K562 (cell line): ENCODE data around the gene SLC25A28. TPM values are rescaled to one million over a fixed set of nuclear protein-coding genes. Genes with fewer than 3 reads are reported as not detected.

Experiments used
- ATAC-seq: fragments of 200-7000 bp; cut with Tn5 transposase; 3 replicates; pipeline ENCODE4 v1.9.1; 2020; ENCODE audit warnings: moderate library complexity
- BruUV-seq: library from RNA; stranded (reverse); fragments of 400-500 nt; replicated peaks from 2 replicates; lab custom pipeline; 2021; lab: Mats Ljungman, UMichigan
- CTCF ChIA-PET: fragments of 300-600 bp; formaldehyde crosslinking; extraction: SDS; loops from one replicate; lab custom pipeline; 2021; ENCODE audit warnings: low intra/inter-chr PET ratio; lab: Yijun Ruan, JAX
- POLR2A ChIA-PET: fragments of 300-600, 350-650 bp; sonication (Branson Sonifier 250); formaldehyde crosslinking; extraction: SDS; loops from one replicate; lab custom pipeline; 2021; ENCODE audit warnings: antibody characterized with exemption, inconsistent platforms; lab: Yijun Ruan, JAX
- DNase-seq, 4 experiments: peaks; one replicate each; pipeline versions ENCODE4 v3.0.0 to v3.0.0-alpha.2; 2011 to 2018; ENCODE audit warnings: low spot score in 3 of 4, mixed read lengths in 3 of 4; ENCODE audit errors: extremely low read depth in 1 of 4
- FAIRE-seq: peaks from 2 replicates; lab custom pipeline; 2011; peaks lifted over from hg19 to GRCh38; lab: Jason Lieb, UNC
- H2AFZ ChIP-seq: 2 replicates; pipeline ENCODE4 v1.6.0; 2011; ENCODE audit warnings: low read depth, low read length, control low read depth, inconsistent platforms
- H3K27ac ChIP-seq: fragments of 200-600 bp; 3 replicates; pipeline ENCODE4 v1.8.0; 2011; ENCODE audit warnings: low read depth, mild to moderate bottlenecking, control low read depth, inconsistent platforms, low read length, moderate library complexity, mixed read lengths; ENCODE audit errors: extremely low read depth
- H3K27me3 ChIP-seq, 2 experiments: fragments of 300-600 bp in 1 of 2; 2 replicates in 1 of 2; 3 replicates in 1 of 2; pipeline versions ENCODE4 v1.6.0 to v1.8.0; 2011; ENCODE audit warnings: inconsistent platforms in 2 of 2, low read length in 2 of 2, mild to moderate bottlenecking in 1 of 2, mixed read lengths in 1 of 2, moderate library complexity in 1 of 2; ENCODE audit not compliant: control insufficient read depth in 2 of 2, insufficient read depth in 2 of 2
- H3K36me3 ChIP-seq: fragments of 300-600 bp; 3 replicates; pipeline ENCODE4 v1.8.0; 2011; ENCODE audit warnings: mild to moderate bottlenecking, low read length, inconsistent platforms; ENCODE audit not compliant: control insufficient read depth, insufficient read depth
- H3K4me1 ChIP-seq, 2 experiments: fragments of 200-600 bp in 1 of 2; replicated peaks in 1 of 2; 2 replicates in 1 of 2; 3 replicates in 1 of 2; pipeline versions ENCODE4 v1.5.1 to v1.8.0; 2011; ENCODE audit warnings: inconsistent platforms in 2 of 2, low read length in 2 of 2, mild to moderate bottlenecking in 1 of 2, mixed read lengths in 1 of 2, moderate library complexity in 1 of 2; ENCODE audit not compliant: control insufficient read depth in 2 of 2, insufficient read depth in 2 of 2
- H3K4me2 ChIP-seq: 2 replicates; pipeline ENCODE4 v1.6.1; 2011; ENCODE audit warnings: low read length, control low read depth, inconsistent platforms, mixed read lengths; ENCODE audit not compliant: insufficient read depth
- H3K4me3 ChIP-seq: fragments of 200-600 bp; sonication (generic), shearing (Covaris generic); 2 replicates; pipeline ENCODE4 v1.5.1; 2016; ENCODE audit warnings: control low read depth, inconsistent platforms
- H3K79me2 ChIP-seq: fragments of 200-600 bp; 3 replicates; pipeline ENCODE4 v1.8.0; 2011; ENCODE audit warnings: low read length, inconsistent platforms; ENCODE audit not compliant: control insufficient read depth, insufficient read depth
- H3K9ac ChIP-seq, 2 experiments: 2 replicates each; pipeline versions ENCODE4 v1.6.0 to v1.6.1; 2011; ENCODE audit warnings: low read depth in 2 of 2, low read length in 2 of 2, control low read depth in 1 of 2, inconsistent platforms in 1 of 2, mild to moderate bottlenecking in 1 of 2, mixed read lengths in 1 of 2; ENCODE audit not compliant: insufficient read depth in 1 of 2
- H3K9me1 ChIP-seq: one replicate; pipeline ENCODE4 v1.6.0; 2011; ENCODE audit warnings: inconsistent platforms, mild to moderate bottlenecking, low read length, moderate library complexity; ENCODE audit not compliant: control insufficient read depth, insufficient read depth
- H3K9me3 ChIP-seq: replicated peaks from 2 replicates; pipeline ENCODE4 v1.5.1; 2011; ENCODE audit warnings: low read depth, low read length, inconsistent platforms; ENCODE audit not compliant: control insufficient read depth, insufficient read depth
- H4K20me1 ChIP-seq: replicated peaks from 2 replicates; pipeline ENCODE4 v1.6.1; 2011; ENCODE audit warnings: low read length, inconsistent platforms, mixed read lengths; ENCODE audit not compliant: control insufficient read depth, insufficient read depth
- EZH2 ChIP-seq: IDR thresholded peaks from 2 replicates; pipeline ENCODE4 v1.6.1; 2012; ENCODE audit warnings: low read depth, mild to moderate bottlenecking, inconsistent platforms, low read length, borderline replicate concordance
- POLR2AphosphoS2 ChIP-seq: IDR thresholded peaks from 2 replicates; pipeline ENCODE4 v1.6.1; 2012; ENCODE audit warnings: low read length, improper control_type of control experiment
- RAD21 ChIP-seq, 2 experiments: fragments of 250-450 bp in 1 of 2; fragments of 450-650 bp in 1 of 2; sonication (Bioruptor Pico) in 1 of 2; formaldehyde crosslinking in 1 of 2; IDR thresholded peaks in 1 of 2; conservative IDR thresholded peaks in 1 of 2; 2 replicates each; pipeline versions ENCODE4 v1.4.0 to v1.8.0; 2020 to 2022; ENCODE audit warnings: mild to moderate bottlenecking in 2 of 2, moderate library complexity in 1 of 2
- SUPT5H ChIP-seq: fragments of 450-650 bp; IDR thresholded peaks from 2 replicates; pipeline ENCODE4 v1.6.1; 2016
- ZNF561 ChIP-seq: fragments of 450-650 bp; formaldehyde crosslinking; conservative IDR thresholded peaks from 2 replicates; pipeline ENCODE4 v1.4.0; 2020; ENCODE audit warnings: mild to moderate bottlenecking, moderate library complexity
- ZSCAN29 ChIP-seq: fragments of 450-650 bp; IDR thresholded peaks from 2 replicates; pipeline ENCODE4 v1.6.1; 2017
- WGBS: fragments of 100-300 bp; shearing (Covaris generic); methylation state at CpG from one replicate; pipeline ENCODE4 v1.1.6; 2016; ENCODE audit warnings: low coverage, mixed read lengths; ENCODE audit not compliant: insufficient coverage; ENCODE audit errors: missing lambda C conversion rate; 5-methylcytosine and 5-hydroxymethylcytosine counted together
- in situ Hi-C: fragments of 300-500 bp; cut with MboI; formaldehyde crosslinking; loops from 4 replicates; pipeline ENCODE4 v1.15.0; 2018; ENCODE audit warnings: inconsistent platforms, mixed read lengths
- intact Hi-C: fragments of 100-400 bp; cut with micrococcal nuclease; formaldehyde crosslinking; loops from 2 replicates; pipeline ENCODE4 v1.14.2; 2022
- polyA plus RNA-seq, 8 experiments: library from polyadenylated mRNA; depleted of rRNA in 4 of 8; stranded (reverse) in 5 of 8; unstranded in 3 of 8; fragments of >200 nt; fragmentation: Nextera tagmentation in 2 of 8; fragmentation: Illumina TruSeq in 1 of 8; extraction: Ambion mirVana in 2 of 8; extraction: Trizol in 1 of 8; gene quantifications; 2 replicates each; pipeline versions ENCODE4 v1.2.1 to v1.2.3, GENCODE V29; 2011 to 2014; ENCODE audit warnings: inconsistent platforms in 1 of 8, missing spikeins in 1 of 8
- total RNA-seq, 7 experiments: library from RNA; depleted of rRNA in 6 of 7; stranded (reverse); fragments of >200 nt in 6 of 7; fragmentation: Illumina TruSeq in 2 of 7; extraction: Trizol in 2 of 7; gene quantifications; 2 replicates each; pipeline versions ENCODE4 v1.2.1 to v1.2.3, GENCODE V29; 2011 to 2021; ENCODE audit warnings: low replicate concordance in 1 of 7
- TF ChIP-seq, protein P1 (sequence below), 2 experiments: fragments of 450-650 bp in 1 of 2; IDR thresholded peaks; 2 replicates each; pipeline ENCODE4 v1.6.1; 2011 to 2017; ENCODE audit warnings: low read depth in 2 of 2, antibody characterized with exemption in 1 of 2, borderline replicate concordance in 1 of 2, low read length in 1 of 2, mild to moderate bottlenecking in 1 of 2, mixed read lengths in 1 of 2; ENCODE audit not compliant: control insufficient read depth in 1 of 2
- TF ChIP-seq, protein P2 (sequence below): fragments of 250-450 bp; sonication (Bioruptor Pico); IDR thresholded peaks from 2 replicates; pipeline ENCODE4 v1.9.0; 2021; ENCODE audit warnings: mild to moderate bottlenecking, inconsistent platforms

Gene SLC25A28
- total and polyA plus RNA-seq, 9 of the 15 experiments (the other 6 are each of a cell fraction or from before 2014, with no cell fraction given) = 6.2 to 32.3 (median 18.8) TPM

DNA sequence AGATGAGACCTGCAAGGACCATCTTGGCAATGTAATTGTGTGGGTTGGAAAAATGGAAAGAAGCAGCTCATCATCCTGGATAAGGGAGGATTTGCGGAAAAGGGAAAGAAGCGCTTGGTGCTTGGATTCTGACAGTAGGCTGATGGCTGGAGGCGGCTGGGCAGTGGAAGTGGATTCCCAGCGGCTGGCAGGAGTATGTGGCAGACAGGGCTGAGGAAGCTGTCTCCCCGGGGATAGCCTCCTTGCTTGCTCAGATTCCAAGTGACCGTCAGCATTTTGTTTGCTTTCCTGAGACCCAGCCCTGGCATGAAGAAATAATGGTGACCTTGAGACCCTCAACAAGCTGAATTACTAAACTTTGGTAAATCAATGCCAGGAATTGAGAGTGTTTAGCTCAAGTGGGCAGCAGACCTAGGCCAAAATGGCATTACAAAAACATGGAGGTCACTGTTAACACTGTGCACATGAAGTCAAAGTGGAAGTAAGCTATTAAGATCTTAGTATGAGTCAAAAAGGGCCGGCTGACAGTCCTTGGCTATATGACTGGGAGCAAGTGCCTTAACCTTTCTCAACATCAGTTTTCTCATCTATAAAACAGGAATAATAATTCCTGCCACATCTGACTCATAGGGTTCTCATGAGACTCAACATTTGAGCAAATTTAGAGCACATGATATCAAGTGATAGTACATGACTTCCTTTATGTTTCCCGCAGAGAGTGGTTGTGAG, 21.3 kb downstream of the SLC25A28 start:
- FAIRE-seq (no peak), DNase-seq (no peak), ATAC-seq (no peak)
- Histone ChIP-seq H3K4me1 (no peaks in the 10 kb centered on the region; a peak in 1 of 5 replicates), H3K4me2 (no peak overlapping the region), H3K79me2 (no peaks in the 10 kb centered on the region), H4K20me1 (no peaks in the 10 kb centered on the region; the same call in 1 of the 2 replicates), H3K36me3 (no peaks in the 10 kb centered on the region), H3K4me3 (no peak overlapping the region), H3K9me1 (no peaks in the 10 kb centered on the region), H3K9me3 (no peaks in the 10 kb centered on the region), H2AFZ (no peak overlapping the region), H3K27me3 (peaks cover 5 to 12% of the 10 kb centered on the region in 2 experiments; a peak in 3 of 5 replicates), H3K9ac (no peak overlapping the region), H3K27ac (no peak overlapping the region)
- CTCF ChIA-PET = no interaction called here
- TF ChIP-seq POLR2AphosphoS2 = no peak
- TF ChIP-seq ZNF561 (CRISPR knock-in tag) = no peak
- TF ChIP-seq SUPT5H = no peak
- TF ChIP-seq, protein P1, sequence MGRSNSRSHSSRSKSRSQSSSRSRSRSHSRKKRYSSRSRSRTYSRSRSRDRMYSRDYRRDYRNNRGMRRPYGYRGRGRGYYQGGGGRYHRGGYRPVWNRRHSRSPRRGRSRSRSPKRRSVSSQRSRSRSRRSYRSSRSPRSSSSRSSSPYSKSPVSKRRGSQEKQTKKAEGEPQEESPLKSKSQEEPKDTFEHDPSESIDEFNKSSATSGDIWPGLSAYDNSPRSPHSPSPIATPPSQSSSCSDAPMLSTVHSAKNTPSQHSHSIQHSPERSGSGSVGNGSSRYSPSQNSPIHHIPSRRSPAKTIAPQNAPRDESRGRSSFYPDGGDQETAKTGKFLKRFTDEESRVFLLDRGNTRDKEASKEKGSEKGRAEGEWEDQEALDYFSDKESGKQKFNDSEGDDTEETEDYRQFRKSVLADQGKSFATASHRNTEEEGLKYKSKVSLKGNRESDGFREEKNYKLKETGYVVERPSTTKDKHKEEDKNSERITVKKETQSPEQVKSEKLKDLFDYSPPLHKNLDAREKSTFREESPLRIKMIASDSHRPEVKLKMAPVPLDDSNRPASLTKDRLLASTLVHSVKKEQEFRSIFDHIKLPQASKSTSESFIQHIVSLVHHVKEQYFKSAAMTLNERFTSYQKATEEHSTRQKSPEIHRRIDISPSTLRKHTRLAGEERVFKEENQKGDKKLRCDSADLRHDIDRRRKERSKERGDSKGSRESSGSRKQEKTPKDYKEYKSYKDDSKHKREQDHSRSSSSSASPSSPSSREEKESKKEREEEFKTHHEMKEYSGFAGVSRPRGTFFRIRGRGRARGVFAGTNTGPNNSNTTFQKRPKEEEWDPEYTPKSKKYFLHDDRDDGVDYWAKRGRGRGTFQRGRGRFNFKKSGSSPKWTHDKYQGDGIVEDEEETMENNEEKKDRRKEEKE (IDR thresholded peaks at IDR 0.05; ENCODE audit: borderline replicate concordance in 1 of 2, control insufficient read depth in 1 of 2, low read depth in 2 of 2, low read length in 1 of 2) = no peak
- no peak for TF ChIP-seq EZH2
- TF ChIP-seq RAD21 (CRISPR knock-in tag; conservative IDR thresholded peaks at IDR 0.05 in 1 of 2, IDR thresholded peaks at IDR 0.05 in 1 of 2) = no peak
- no peak for TF ChIP-seq ZSCAN29
- TF ChIP-seq, protein P2, sequence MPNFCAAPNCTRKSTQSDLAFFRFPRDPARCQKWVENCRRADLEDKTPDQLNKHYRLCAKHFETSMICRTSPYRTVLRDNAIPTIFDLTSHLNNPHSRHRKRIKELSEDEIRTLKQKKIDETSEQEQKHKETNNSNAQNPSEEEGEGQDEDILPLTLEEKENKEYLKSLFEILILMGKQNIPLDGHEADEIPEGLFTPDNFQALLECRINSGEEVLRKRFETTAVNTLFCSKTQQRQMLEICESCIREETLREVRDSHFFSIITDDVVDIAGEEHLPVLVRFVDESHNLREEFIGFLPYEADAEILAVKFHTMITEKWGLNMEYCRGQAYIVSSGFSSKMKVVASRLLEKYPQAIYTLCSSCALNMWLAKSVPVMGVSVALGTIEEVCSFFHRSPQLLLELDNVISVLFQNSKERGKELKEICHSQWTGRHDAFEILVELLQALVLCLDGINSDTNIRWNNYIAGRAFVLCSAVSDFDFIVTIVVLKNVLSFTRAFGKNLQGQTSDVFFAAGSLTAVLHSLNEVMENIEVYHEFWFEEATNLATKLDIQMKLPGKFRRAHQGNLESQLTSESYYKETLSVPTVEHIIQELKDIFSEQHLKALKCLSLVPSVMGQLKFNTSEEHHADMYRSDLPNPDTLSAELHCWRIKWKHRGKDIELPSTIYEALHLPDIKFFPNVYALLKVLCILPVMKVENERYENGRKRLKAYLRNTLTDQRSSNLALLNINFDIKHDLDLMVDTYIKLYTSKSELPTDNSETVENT (CRISPR knock-in tag) = no peak
- in situ Hi-C loops (no loop called here), intact Hi-C loops (no loop called here)
- POLR2A ChIA-PET = interaction anchor here (0.6 to 1.1 kb wide), 3 partner anchors 12 to 22 kb away, joined by 3 to 5 read pairs (median 3); no protein-coding TSS in a partner anchor
- no TSS peak for BruUV-seq
- WGBS = 3% methylated on average over 8 of the region's 8 CpGs
